ENCODE data around the gene SRSF3.

DNA sequence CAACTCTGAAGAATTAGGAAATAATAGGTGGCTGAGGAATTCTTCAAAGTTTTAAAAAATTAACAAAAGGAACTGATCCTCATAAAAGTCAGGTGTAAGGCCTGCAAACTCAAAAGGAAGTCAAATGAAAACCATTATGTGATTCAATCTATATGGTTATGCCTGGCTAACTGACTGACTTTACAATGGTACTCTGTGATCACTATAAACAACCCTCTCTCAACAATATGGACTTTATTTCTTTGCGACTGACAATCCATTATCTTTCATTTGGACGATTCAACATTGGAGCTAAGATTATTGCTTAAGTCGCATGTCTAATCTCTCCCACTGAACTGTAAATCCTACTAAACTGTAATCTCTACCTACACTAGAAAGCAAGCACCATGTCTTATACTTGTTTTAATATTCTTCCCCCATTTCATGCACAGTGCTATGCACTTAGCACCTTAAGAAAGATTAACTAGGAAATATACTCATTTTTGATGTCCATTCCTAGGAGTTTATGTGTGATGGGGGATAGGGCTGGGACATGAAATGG is 48.3 kb upstream of the SRSF3 start:
- no peak for TF ChIP-seq POLR2AphosphoS5 (IDR thresholded peaks at IDR 0.05; ENCODE audit: low read depth, low read length)
- TF ChIP-seq, protein P1, sequence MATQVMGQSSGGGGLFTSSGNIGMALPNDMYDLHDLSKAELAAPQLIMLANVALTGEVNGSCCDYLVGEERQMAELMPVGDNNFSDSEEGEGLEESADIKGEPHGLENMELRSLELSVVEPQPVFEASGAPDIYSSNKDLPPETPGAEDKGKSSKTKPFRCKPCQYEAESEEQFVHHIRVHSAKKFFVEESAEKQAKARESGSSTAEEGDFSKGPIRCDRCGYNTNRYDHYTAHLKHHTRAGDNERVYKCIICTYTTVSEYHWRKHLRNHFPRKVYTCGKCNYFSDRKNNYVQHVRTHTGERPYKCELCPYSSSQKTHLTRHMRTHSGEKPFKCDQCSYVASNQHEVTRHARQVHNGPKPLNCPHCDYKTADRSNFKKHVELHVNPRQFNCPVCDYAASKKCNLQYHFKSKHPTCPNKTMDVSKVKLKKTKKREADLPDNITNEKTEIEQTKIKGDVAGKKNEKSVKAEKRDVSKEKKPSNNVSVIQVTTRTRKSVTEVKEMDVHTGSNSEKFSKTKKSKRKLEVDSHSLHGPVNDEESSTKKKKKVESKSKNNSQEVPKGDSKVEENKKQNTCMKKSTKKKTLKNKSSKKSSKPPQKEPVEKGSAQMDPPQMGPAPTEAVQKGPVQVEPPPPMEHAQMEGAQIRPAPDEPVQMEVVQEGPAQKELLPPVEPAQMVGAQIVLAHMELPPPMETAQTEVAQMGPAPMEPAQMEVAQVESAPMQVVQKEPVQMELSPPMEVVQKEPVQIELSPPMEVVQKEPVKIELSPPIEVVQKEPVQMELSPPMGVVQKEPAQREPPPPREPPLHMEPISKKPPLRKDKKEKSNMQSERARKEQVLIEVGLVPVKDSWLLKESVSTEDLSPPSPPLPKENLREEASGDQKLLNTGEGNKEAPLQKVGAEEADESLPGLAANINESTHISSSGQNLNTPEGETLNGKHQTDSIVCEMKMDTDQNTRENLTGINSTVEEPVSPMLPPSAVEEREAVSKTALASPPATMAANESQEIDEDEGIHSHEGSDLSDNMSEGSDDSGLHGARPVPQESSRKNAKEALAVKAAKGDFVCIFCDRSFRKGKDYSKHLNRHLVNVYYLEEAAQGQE (IDR thresholded peaks at IDR 0.05; ENCODE audit: insufficient read depth in 1 of 2, low read depth in 2 of 2, low read length in 2 of 2), result no peak
- no peak for TF ChIP-seq TAF1 (IDR thresholded peaks at IDR 0.05; ENCODE audit: borderline replicate concordance, insufficient read depth, low read length)
- no peak for TF ChIP-seq SIN3A (IDR thresholded peaks at IDR 0.05; ENCODE audit: borderline replicate concordance, insufficient read depth, low read length)

Measured in PFSK-1 (cell line).